Astrocyte (in vitro differentiated cells and primary cell): Measurements from ENCODE around the gene CDK14.

Source experiments
- CTCF ChIP-seq: IDR thresholded peaks from 2 replicates; pipeline ENCODE4 v1.5.1; 2011; ENCODE audit warnings: low read depth, mild to moderate bottlenecking, inconsistent platforms, low read length, moderate library complexity; ENCODE audit not compliant: insufficient read depth
- EZH2 ChIP-seq: IDR thresholded peaks from 2 replicates; pipeline ENCODE4 v1.6.1; 2012; ENCODE audit warnings: mild to moderate bottlenecking, low read length, inconsistent platforms; ENCODE audit not compliant: insufficient read depth

DNA sequence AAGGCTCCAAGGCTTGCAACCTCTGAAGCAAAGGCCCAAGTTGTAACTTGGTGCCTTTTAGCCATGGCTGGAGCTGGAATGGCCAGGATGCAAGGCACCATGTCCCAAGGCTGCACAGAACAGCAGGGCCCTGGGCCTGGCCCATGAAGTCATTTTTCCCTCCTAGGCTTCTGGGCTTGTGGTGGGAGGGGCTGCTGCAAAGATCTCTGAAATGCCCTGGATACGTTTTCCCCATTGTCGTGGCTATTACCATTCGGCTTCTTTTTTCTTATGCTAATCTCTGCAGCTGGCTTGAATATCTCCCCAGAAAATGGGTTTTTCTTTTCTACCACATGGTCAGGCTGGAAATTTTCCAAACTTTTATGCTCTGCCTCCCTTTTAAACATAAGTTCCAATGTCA lies 234.2 kb downstream of the CDK14 start:
- TF ChIP-seq CTCF (no peak), EZH2 (no peak)
